Thyroid gland (tissue), 4 donors: ENCODE measurements around the gene CEBPG. TPM values are rescaled to one million over a fixed set of nuclear protein-coding genes. Genes with fewer than 3 reads are reported as not detected.

Source experiments
- DNase-seq, 2 donors: peaks; one replicate each; pipeline ENCODE4 v3.0.0-alpha.2; 2019
- H3K27ac ChIP-seq, 3 donors: fragments of 200-600 bp; sonication (generic); 1 replicate in 2 of 3; 2 replicates in 1 of 3; pipeline ENCODE4 v1.5.1; 2016 to 2019; ENCODE audit warnings: mild to moderate bottlenecking in 1 of 3, moderate library complexity in 1 of 3
- H3K27me3 ChIP-seq: fragments of 200-600 bp; sonication (generic); one replicate; pipeline ENCODE4 v1.5.1; 2019
- H3K36me3 ChIP-seq, 2 donors: fragments of 200-600 bp; sonication (generic); one replicate each; pipeline ENCODE4 v1.5.1; 2016 to 2019
- H3K4me1 ChIP-seq, 2 donors: fragments of 200-600 bp; sonication (generic); one replicate each; pipeline ENCODE4 v1.5.1; 2017 to 2019
- H3K4me3 ChIP-seq, 3 donors: fragments of 200-600 bp; sonication (generic); replicated peaks in 1 of 3; 1 replicate in 2 of 3; 2 replicates in 1 of 3; pipeline ENCODE4 v1.5.1; 2016; ENCODE audit warnings: mild to moderate bottlenecking in 1 of 3
- H3K9me3 ChIP-seq: fragments of 200-600 bp; sonication (generic); one replicate; pipeline ENCODE4 v1.5.1; 2017
- CTCF ChIP-seq, 6 experiments: fragments of 200-600 bp in 3 of 6; fragments of 450-650 bp in 3 of 6; sonication (generic) in 3 of 6; IDR thresholded peaks; one replicate each; pipeline ENCODE4 v1.5.1; 2016 to 2019; ENCODE audit warnings: antibody characterized with exemption in 6 of 6, mild to moderate bottlenecking in 2 of 6, inconsistent platforms in 1 of 6, moderate library complexity in 1 of 6
- POLR2A ChIP-seq, 2 donors: fragments of 450-650 bp; IDR thresholded peaks; one replicate each; pipeline ENCODE4 v1.6.1; 2017; ENCODE audit warnings: antibody characterized with exemption in 2 of 2, mild to moderate bottlenecking in 2 of 2, moderate library complexity in 1 of 2
- WGBS, 2 donors: methylation state at CpG; one replicate each; pipeline ENCODE4 v1.1.5; 2017; 5-methylcytosine and 5-hydroxymethylcytosine counted together
- intact Hi-C: fragments of 100-400 bp; cut with DNase I; formaldehyde crosslinking; loops from one replicate; pipeline ENCODE4 v1.15.1; 2023
- total RNA-seq, 4 donors: library from RNA; depleted of rRNA; stranded (reverse); fragments of >200 nt; gene quantifications; one replicate each; pipeline ENCODE4 v1.2.3, GENCODE V29; 2016

CEBPG gene
- total RNA-seq, 4 donors from 2014 or later: 19.8 to 33.8 (median 26.7) TPM

DNA sequence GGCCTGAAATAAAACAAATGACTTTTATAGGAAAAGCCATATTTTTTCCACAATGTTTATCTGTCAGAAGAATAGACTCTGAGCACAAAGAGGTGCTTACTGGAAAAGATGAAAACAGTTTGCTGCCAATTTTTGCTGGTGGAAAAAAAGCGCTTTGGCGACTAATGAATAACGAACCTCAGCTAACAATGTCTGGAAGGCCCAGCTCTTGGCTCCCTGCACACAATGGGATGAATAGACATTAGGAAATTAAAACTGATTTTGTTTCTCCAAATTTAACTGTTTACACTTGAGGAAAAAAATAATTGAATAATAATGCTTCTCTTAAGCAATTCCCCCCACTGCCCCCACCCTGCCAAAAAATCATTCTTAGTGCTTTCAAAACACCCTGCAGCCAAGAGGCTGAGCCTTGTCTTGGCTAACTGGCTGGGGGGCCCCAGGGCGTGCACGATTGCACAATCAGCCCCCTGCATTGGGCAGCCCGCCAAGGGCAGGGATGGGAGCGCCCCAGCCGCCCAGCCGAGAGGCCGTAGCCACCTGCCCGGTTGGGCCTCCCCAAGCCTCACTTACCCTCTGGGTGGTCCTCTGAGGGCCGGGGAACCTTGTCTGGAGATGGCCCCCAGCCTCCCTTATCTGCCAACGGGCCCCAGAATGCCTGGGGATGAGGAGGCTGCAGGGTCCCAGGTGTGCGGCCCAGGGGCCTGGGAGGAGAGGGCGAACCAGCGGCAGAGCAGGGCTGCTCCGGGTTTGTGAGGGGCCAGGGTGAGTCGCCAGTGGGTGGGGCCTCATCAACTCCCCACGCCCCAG is 16.8 kb downstream of the CEBPG start:
- H3K27ac ChIP-seq: peak overlapping the region; percentile 43 to 79 (median 45)
- H3K27me3 ChIP-seq: no peaks in the 10 kb centered on the region
- whole genome bisulfite sequencing, 2 donors: 42 to 57% methylated on average over 13 to 16 of the region's 19 CpGs
- H3K36me3 ChIP-seq: no peaks in the 10 kb centered on the region
- H3K9me3 ChIP-seq: no peaks in the 10 kb centered on the region
- H3K4me3 ChIP-seq: no peak overlapping the region
- H3K4me1 ChIP-seq: peaks cover 58 to 95% of the 10 kb centered on the region in 2 donors
- peak; percentile 48 to 51 for DNase-seq
- TF ChIP-seq CTCF (IDR thresholded peaks at IDR 0.05) (no peak), POLR2A (IDR thresholded peaks at IDR 0.05) (no peak)
- intact Hi-C loops: loop anchor here (5.0 kb wide), 1 partner anchor 98 kb away; no protein-coding TSS in a partner anchor

GRCh38 chr19:33390908-33391630 is 17.6 kb downstream of the CEBPG start:
- Histone ChIP-seq H3K4me3 (no peak overlapping the region), H3K36me3 (no peaks in the 10 kb centered on the region), H3K9me3 (no peaks in the 10 kb centered on the region), H3K4me1 (peaks cover 58 to 95% of the 10 kb centered on the region in 2 donors), H3K27ac (no peak overlapping the region), H3K27me3 (no peaks in the 10 kb centered on the region)
- no peak for DNase-seq
- intact Hi-C loops: loop anchor here (5.0 kb wide), 1 partner anchor 99 kb away; no protein-coding TSS in a partner anchor
- WGBS, 2 donors: 82 to 93% methylated on average over 10 to 12 of the region's 24 CpGs
- TF ChIP-seq POLR2A (IDR thresholded peaks at IDR 0.05) (no peak), CTCF (IDR thresholded peaks at IDR 0.05) (no peak)

DNA sequence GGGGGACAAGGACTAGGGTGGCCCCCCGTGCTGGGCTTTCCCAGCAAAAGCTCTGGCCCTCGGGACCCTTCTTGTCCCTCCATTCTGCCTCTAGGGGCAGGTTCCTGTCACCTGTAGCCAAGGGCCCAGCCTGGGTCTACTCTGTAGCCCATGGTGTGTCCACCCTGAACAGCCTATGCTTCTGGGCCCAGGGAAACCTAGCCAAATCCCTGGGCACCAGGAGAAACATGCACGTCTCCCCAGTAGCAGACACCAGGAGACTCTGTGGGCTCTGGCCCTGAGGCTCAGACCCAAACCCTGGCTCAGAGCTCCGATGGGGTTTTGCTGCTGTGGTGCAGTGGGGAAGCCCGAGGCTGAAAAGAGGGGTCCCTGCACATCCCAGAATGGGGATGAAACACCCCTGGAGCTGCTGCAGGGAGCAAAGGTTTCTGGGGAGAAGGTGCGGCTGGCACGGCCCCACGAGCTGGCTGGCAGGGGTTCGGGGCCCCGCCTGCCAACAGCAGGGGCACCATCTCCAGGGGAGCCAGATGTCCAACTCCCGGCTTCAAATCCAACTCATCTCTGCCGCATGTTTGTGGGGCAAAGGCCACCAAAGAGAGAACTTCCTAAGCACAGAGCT is 18.2 kb downstream of the CEBPG start:
- Histone ChIP-seq H3K4me1 (peaks cover 52 to 96% of the 10 kb centered on the region in 2 donors), H3K27ac (no peak overlapping the region), H3K4me3 (no peak overlapping the region), H3K36me3 (no peaks in the 10 kb centered on the region), H3K9me3 (no peaks in the 10 kb centered on the region), H3K27me3 (no peaks in the 10 kb centered on the region)
- TF ChIP-seq CTCF (IDR thresholded peaks at IDR 0.05) (no peak), POLR2A (IDR thresholded peaks at IDR 0.05) (no peak)
- DNase-seq: no peak
- intact Hi-C loops: loop anchor here (5.0 kb wide), 1 partner anchor 99 kb away; no protein-coding TSS in a partner anchor
- WGBS, 2 donors: 84 to 91% methylated on average over 11 to 12 of the region's 12 CpGs

- Histone ChIP-seq H3K4me1 (peaks cover 50 to 98% of the 10 kb centered on the region in 2 donors), H3K27me3 (no peaks in the 10 kb centered on the region), H3K9me3 (no peaks in the 10 kb centered on the region), H3K27ac (no peak overlapping the region), H3K36me3 (no peaks in the 10 kb centered on the region), H3K4me3 (no peak overlapping the region)
- peak; percentile 78 to 82 for DNase-seq
- TF ChIP-seq CTCF (IDR thresholded peaks at IDR 0.05): no peak
- 37 to 41% methylated on average over 10 to 15 of the region's 39 CpGs for WGBS, 2 donors
- intact Hi-C loops: loop anchor here (5.0 kb wide), 1 partner anchor 100 kb away; no protein-coding TSS in a partner anchor
Observed at GRCh38 chr19:33392341-33393285, 19.1 kb downstream of the CEBPG start.
